Activated CD4-positive, alpha-beta T cell treated with anti-CD3 and anti-CD28 coated beads for 36 hours (primary cell): ENCODE data around the gene RPUSD4. TPM values are rescaled to one million over a fixed set of nuclear protein-coding genes. Genes with fewer than 3 reads are reported as not detected.

Source experiments
- ATAC-seq: fragments of 200-7000 bp; cut with Tn5 transposase; one replicate; pipeline ENCODE4 v1.10.0; 2021; ENCODE audit warnings: mild to moderate bottlenecking, moderate library complexity
- CTCF ChIA-PET: fragments of 350-600 bp; sonication (Branson Sonifier 250); formaldehyde crosslinking; loops from one replicate; lab custom pipeline; 2021; ENCODE audit warnings: antibody characterized with exemption; lab: Charles Lee
- POLR2A ChIA-PET: fragments of 350-600 bp; sonication (Branson Sonifier 250); formaldehyde crosslinking; loops from one replicate; lab custom pipeline; 2021; ENCODE audit warnings: antibody characterized with exemption, inconsistent platforms; lab: Charles Lee
- DNase-seq: peaks from one replicate; pipeline ENCODE4 v3.0.0-alpha.2; 2020
- H3K27ac Mint-ChIP-seq: one replicate; pipeline ENCODE4 v1.8.0; 2021; ENCODE audit warnings: mixed read lengths
- H3K27me3 Mint-ChIP-seq: one replicate; pipeline ENCODE4 v1.8.0; 2021; ENCODE audit warnings: mixed read lengths
- H3K36me3 Mint-ChIP-seq: one replicate; pipeline ENCODE4 v1.8.0; 2021; ENCODE audit warnings: low read depth, mixed read lengths
- H3K4me1 Mint-ChIP-seq: one replicate; pipeline ENCODE4 v1.8.0; 2021; ENCODE audit warnings: mixed read lengths
- H3K4me3 Mint-ChIP-seq: one replicate; pipeline ENCODE4 v1.8.0; 2021; ENCODE audit warnings: mild to moderate bottlenecking, moderate library complexity, mixed read lengths
- H3K9me3 Mint-ChIP-seq: one replicate; pipeline ENCODE4 v1.8.0; 2021; ENCODE audit warnings: low read depth, mixed read lengths
- intact Hi-C, 2 experiments: fragments of 100-400 bp; cut with DNase I in 1 of 2; cut with micrococcal nuclease in 1 of 2; formaldehyde crosslinking; loops; one replicate each; pipeline versions ENCODE4 v1.14.2 to v1.15.1; 2022 to 2024; cut with DNase I, micrococcal nuclease
- total RNA-seq, 2 experiments: library from RNA; stranded (reverse); gene quantifications; one replicate each; pipeline ENCODE4 v1.2.3, GENCODE V29; 2021

The RPUSD4 gene
- total RNA-seq, 2 experiments from 2014 or later = 31.0 to 33.9 TPM

GRCh38 chr11:126181939-126182730, 29.3 kb downstream of the RPUSD4 start:
- no peak for ATAC-seq
- no peak overlapping the region for H3K27ac Mint-ChIP-seq
- H3K4me3 Mint-ChIP-seq = no peak overlapping the region
- intact Hi-C loops = no loop called here
- H3K36me3 Mint-ChIP-seq = peaks cover 5% of the 10 kb centered on the region
- H3K27me3 Mint-ChIP-seq = no peaks in the 10 kb centered on the region
- no peak for DNase-seq
- no peaks in the 10 kb centered on the region for H3K9me3 Mint-ChIP-seq
- ChIA-PET POLR2A (no interaction called here), CTCF (interaction anchor here (0.6 kb wide), 1 partner anchor 34 kb away, joined by 3 read pairs; no protein-coding TSS in a partner anchor)
- no peaks in the 10 kb centered on the region for H3K4me1 Mint-ChIP-seq

DNA sequence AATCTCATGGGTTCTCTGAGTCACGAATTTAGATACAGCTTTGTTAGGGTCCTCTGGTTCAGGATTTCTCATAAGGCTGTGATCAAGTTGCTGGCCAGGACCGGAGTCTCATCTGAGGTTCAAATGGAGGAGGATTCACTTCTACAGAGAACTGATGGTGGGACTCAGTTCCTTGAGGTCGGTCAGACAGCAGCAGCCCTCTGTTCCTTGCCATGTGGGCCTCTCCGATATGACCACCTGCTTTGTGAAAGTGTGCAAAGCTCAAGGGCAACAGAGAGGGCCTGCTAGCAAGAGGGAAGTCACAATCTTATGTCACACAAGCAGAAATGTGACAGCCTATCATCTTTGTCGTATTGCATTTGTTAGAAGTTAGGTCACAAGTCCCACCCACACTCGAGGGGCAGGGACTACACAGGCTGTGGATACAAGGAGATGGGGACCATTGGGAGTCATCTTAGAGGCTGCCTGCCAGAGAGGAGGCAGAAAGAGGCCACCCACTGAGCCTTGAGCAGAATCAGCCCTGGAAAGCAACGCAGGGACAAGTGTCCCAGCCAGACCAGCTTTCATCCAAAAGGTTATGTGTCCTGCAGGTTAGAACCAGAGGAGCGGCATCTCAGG, 34.5 kb downstream of the RPUSD4 start:
- DNase-seq (no peak), ATAC-seq (no peak)
- no peak overlapping the region for H3K27ac Mint-ChIP-seq
- intact Hi-C loops = no loop called here
- no peaks in the 10 kb centered on the region for H3K9me3 Mint-ChIP-seq
- no peaks in the 10 kb centered on the region for H3K27me3 Mint-ChIP-seq
- no peak overlapping the region for H3K4me3 Mint-ChIP-seq
- H3K36me3 Mint-ChIP-seq = peaks cover 4% of the 10 kb centered on the region
- ChIA-PET CTCF (no interaction called here), POLR2A (no interaction called here)
- no peaks in the 10 kb centered on the region for H3K4me1 Mint-ChIP-seq

GRCh38 chr11:126175393-126175792, 36.1 kb downstream of the RPUSD4 start:
- Mint-ChIP-seq H3K9me3 (no peaks in the 10 kb centered on the region), H3K4me1 (no peaks in the 10 kb centered on the region), H3K27me3 (no peaks in the 10 kb centered on the region), H3K36me3 (peaks cover 2% of the 10 kb centered on the region), H3K4me3 (no peak overlapping the region), H3K27ac (no peak overlapping the region)
- intact Hi-C loops = no loop called here
- DNase-seq = no peak
- CTCF ChIA-PET = no interaction called here
- POLR2A ChIA-PET = no interaction called here
- ATAC-seq = no peak

DNA sequence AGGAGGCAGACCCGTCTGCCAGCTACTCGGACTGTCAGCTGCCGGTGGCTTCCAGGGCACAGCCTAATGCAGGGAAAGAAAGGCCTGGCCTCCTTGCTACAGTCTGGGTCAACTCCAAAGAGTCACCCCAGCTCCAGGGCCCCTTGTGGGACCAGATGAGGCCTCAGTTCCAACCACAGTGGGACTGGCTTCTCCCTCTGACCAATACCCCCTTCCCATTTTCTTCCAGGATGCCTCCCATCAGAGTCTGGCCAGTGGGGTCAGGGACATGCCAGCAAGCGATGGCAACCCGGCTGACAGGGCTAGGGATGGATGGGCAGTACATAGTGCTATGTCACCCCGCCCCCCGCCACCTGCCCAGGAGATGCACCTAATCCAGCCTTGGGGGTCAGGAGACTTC, 36.6 kb downstream of the RPUSD4 start:
- Mint-ChIP-seq H3K27ac (no peak overlapping the region), H3K27me3 (no peaks in the 10 kb centered on the region), H3K4me1 (no peaks in the 10 kb centered on the region), H3K9me3 (no peaks in the 10 kb centered on the region), H3K36me3 (no peaks in the 10 kb centered on the region), H3K4me3 (no peak overlapping the region)
- intact Hi-C loops = no loop called here
- POLR2A ChIA-PET = no interaction called here
- CTCF ChIA-PET = no interaction called here
- DNase-seq (no peak), ATAC-seq (no peak)

GRCh38 chr11:126173257-126173656, 38.2 kb downstream of the RPUSD4 start:
- CTCF ChIA-PET = no interaction called here

GRCh38 chr11:126172596-126173038, 38.8 kb downstream of the RPUSD4 start:
- DNase-seq (no peak), ATAC-seq (no peak)
- H3K36me3 Mint-ChIP-seq = no peaks in the 10 kb centered on the region
- no peak overlapping the region for H3K27ac Mint-ChIP-seq
- H3K9me3 Mint-ChIP-seq = no peaks in the 10 kb centered on the region
- POLR2A ChIA-PET = no interaction called here
- intact Hi-C loops = no loop called here
- no peaks in the 10 kb centered on the region for H3K4me1 Mint-ChIP-seq
- no peaks in the 10 kb centered on the region for H3K27me3 Mint-ChIP-seq
- no peak overlapping the region for H3K4me3 Mint-ChIP-seq
- CTCF ChIA-PET = no interaction called here

More at GRCh38 chr11:126173257-126173656, 38.2 kb downstream of the RPUSD4 start:
- H3K4me1 Mint-ChIP-seq = no peaks in the 10 kb centered on the region
- no peaks in the 10 kb centered on the region for H3K27me3 Mint-ChIP-seq
- POLR2A ChIA-PET = no interaction called here
- no peaks in the 10 kb centered on the region for H3K9me3 Mint-ChIP-seq
- no peaks in the 10 kb centered on the region for H3K36me3 Mint-ChIP-seq
- no peak overlapping the region for H3K27ac Mint-ChIP-seq
- H3K4me3 Mint-ChIP-seq = no peak overlapping the region
- DNase-seq = no peak
- ATAC-seq = no peak
- intact Hi-C loops = no loop called here

GRCh38 chr11:126169291-126169690, 42.2 kb downstream of the RPUSD4 start:
- no peaks in the 10 kb centered on the region for H3K36me3 Mint-ChIP-seq
- ChIA-PET POLR2A (no interaction called here), CTCF (interaction anchor here (0.6 kb wide), 1 partner anchor 436 kb away, joined by 4 read pairs; no protein-coding TSS in a partner anchor)
- ATAC-seq (no peak), DNase-seq (no peak)
- no peak overlapping the region for H3K27ac Mint-ChIP-seq
- H3K4me3 Mint-ChIP-seq = no peak overlapping the region
- no peaks in the 10 kb centered on the region for H3K9me3 Mint-ChIP-seq
- H3K4me1 Mint-ChIP-seq = no peaks in the 10 kb centered on the region
- H3K27me3 Mint-ChIP-seq = no peaks in the 10 kb centered on the region
- intact Hi-C loops = no loop called here

DNA sequence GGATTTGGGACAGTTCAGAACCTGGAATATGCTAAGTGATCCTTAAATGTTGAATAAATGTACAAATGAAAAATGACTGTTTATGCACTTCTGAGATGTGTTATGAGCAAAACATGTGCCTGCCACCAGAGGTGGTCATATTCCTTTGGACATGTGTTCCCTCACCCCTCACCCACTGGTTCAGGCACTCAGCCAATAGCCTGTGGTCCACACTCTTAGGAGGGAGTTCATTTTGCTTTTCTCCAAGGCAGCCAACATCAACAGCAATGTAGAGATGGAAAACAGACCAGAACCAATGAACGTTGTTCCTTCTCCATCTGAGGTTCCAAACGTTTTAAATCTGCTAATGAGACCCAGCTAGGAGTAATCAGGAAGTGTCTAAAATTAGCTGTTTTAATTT, 44.0 kb downstream of the RPUSD4 start:
- no peaks in the 10 kb centered on the region for H3K9me3 Mint-ChIP-seq
- H3K36me3 Mint-ChIP-seq = no peaks in the 10 kb centered on the region
- no peaks in the 10 kb centered on the region for H3K27me3 Mint-ChIP-seq
- intact Hi-C loops = no loop called here
- DNase-seq (no peak), ATAC-seq (no peak)
- H3K4me1 Mint-ChIP-seq = no peaks in the 10 kb centered on the region
- POLR2A ChIA-PET = no interaction called here
- no peak overlapping the region for H3K27ac Mint-ChIP-seq
- H3K4me3 Mint-ChIP-seq = no peak overlapping the region
- CTCF ChIA-PET = interaction anchor here (0.6 kb wide), 1 partner anchor 90 kb away, joined by 3 read pairs; no protein-coding TSS in a partner anchor

GRCh38 chr11:126166413-126166812, 45.0 kb downstream of the RPUSD4 start:
- ATAC-seq = no peak
- Mint-ChIP-seq H3K4me3 (no peak overlapping the region), H3K9me3 (no peaks in the 10 kb centered on the region), H3K27ac (no peak overlapping the region), H3K4me1 (no peaks in the 10 kb centered on the region), H3K27me3 (no peaks in the 10 kb centered on the region), H3K36me3 (no peaks in the 10 kb centered on the region)
- no peak for DNase-seq
- CTCF ChIA-PET = interaction anchor here (1.0 kb wide), 1 partner anchor 27 kb away, joined by 5 read pairs; no protein-coding TSS in a partner anchor
- POLR2A ChIA-PET = no interaction called here
- intact Hi-C loops = no loop called here

DNA sequence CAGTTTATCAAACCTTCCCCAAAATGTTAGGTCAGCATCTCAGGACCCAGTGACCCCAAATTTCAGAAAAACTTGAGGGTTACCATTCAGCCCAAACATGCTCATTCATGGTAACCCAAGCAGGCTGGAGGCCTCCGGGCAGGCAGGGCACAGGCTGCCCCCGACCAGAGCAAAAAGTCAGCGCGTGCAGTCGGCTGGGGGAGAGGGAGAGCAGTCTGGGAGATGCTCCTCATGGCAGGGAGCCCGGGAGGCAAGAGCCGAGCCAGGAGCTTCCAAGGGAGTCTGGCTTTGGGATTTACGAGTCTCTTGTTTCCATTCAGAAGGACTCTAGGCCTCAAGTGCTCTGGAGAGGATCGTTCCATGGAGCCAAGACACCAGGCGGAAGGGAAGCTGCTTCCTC, 45.7 kb downstream of the RPUSD4 start:
- ATAC-seq = no peak
- CTCF ChIA-PET = no interaction called here
- Mint-ChIP-seq H3K27ac (no peak overlapping the region), H3K9me3 (no peaks in the 10 kb centered on the region), H3K27me3 (no peaks in the 10 kb centered on the region), H3K4me1 (no peaks in the 10 kb centered on the region), H3K36me3 (no peaks in the 10 kb centered on the region), H3K4me3 (no peak overlapping the region)
- no peak for DNase-seq
- intact Hi-C loops = no loop called here
- POLR2A ChIA-PET = no interaction called here

DNA sequence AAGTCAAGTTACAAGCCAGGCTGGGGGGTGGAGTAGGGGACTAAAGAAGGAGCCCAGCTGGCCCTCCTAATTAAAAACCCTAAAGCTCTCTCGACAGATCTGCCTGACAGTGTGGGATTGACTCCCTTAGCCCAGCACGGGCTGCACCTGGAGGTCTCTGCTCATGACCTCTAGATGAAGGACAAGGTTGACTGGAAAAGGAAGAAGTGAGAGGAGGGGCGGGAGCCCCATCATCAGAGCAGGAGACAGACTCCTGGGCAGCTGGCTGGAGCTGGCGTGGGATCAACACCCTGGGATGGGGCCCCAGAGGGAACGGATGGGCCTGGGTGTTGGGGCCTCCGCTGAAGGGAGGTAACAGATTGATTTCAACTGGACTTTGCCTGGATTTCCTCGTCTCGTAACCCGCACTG, 46.1 kb downstream of the RPUSD4 start:
- H3K27ac Mint-ChIP-seq = no peak overlapping the region
- DNase-seq (no peak), ATAC-seq (no peak)
- no peaks in the 10 kb centered on the region for H3K4me1 Mint-ChIP-seq
- H3K4me3 Mint-ChIP-seq = no peak overlapping the region
- no peaks in the 10 kb centered on the region for H3K27me3 Mint-ChIP-seq
- intact Hi-C loops = no loop called here
- CTCF ChIA-PET = no interaction called here
- POLR2A ChIA-PET = no interaction called here
- H3K36me3 Mint-ChIP-seq = no peaks in the 10 kb centered on the region
- no peaks in the 10 kb centered on the region for H3K9me3 Mint-ChIP-seq

DNA sequence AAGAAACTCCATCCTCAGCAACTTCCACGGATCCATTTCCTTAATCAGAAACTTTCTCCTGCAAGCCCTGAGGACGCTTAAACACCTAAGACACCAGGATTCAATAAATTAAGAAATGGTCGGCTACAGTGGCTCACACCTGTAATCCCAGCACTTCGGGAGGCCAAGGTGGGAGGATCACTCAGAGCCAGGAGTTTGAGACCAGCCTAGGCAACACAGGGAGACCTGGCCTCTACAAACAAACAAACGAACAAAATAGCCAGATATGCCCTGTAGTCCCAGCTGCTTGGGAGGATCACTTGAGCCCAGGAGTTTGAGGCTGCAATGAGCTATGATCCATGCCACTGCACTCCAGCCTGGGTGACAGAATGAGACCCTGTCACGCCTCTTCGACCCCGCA, 46.7 kb downstream of the RPUSD4 start:
- H3K27me3 Mint-ChIP-seq = no peaks in the 10 kb centered on the region
- no peaks in the 10 kb centered on the region for H3K9me3 Mint-ChIP-seq
- no peak overlapping the region for H3K4me3 Mint-ChIP-seq
- ChIA-PET POLR2A (no interaction called here), CTCF (interaction anchor here (1.0 kb wide), 1 partner anchor 71 kb away, joined by 3 read pairs; no protein-coding TSS in a partner anchor)
- no peaks in the 10 kb centered on the region for H3K36me3 Mint-ChIP-seq
- no peaks in the 10 kb centered on the region for H3K4me1 Mint-ChIP-seq
- H3K27ac Mint-ChIP-seq = no peak overlapping the region
- ATAC-seq = no peak
- no peak for DNase-seq
- intact Hi-C loops = no loop called here
